Cardiac ventricle fibroblast (primary cell): ENCODE results near the gene COL6A3. TPM values are rescaled to one million over a fixed set of nuclear protein-coding genes. Genes with fewer than 3 reads are reported as not detected.

Experiments
- total RNA-seq: library from RNA; depleted of rRNA; stranded (reverse); fragments of >200 nt; gene quantifications from 2 replicates; pipeline ENCODE4 v1.2.3, GENCODE V29; 2015

The COL6A3 gene
- 5,410 TPM in 2 replicates for total RNA-seq

DNA sequence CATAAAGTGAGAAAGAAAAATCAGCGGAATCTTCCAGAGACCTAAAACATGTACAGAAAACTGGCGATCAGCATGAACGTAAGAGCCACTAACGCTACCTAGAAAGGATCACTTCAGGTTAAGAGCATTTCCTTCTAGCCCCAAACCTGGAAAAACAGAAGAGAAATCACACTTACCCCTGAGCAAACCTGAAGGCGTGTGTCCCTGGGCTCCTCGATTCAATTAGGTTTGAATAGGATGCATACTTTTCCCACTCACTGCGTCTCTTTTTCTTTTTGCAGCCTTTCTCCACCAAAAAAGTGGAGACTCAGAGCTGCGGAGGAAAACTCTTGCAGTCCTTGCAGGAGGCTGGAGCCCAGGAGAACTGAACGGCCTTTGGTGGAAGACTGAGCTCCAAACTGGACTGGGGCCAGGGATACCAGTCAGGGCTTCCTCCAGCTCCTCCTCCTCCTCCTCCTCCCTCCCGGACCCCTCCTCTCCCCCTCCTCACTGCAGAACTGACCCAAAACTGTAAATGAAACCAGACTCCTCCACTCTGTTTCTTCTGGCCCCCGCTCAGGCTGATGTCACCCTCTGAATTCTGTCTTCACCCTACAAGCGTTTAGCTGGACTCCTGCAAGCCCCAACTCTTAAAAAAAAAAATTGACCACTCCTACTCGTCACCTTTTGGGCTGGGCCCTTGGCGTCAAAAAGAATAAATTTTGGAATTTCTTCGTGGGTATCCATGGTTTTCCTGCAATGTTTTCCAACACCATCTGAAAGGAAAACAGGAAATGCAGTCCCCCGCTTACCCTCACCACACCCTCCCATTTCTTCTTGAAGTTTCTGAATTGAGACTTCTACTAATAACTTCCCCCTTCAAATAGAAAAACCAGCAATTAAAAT, at the start of gene COL6A3:
TSS of gene COL6A3 (minus strand) at position 388 of the 885 bp plus-strand sequence. CDS start 17,347 bp downstream, outside the sequence.

Other genes with a start within 250 kb of the COL6A3 start
- 6.3 and 11.2 TPM in 2 replicates for gene MLPH, start 73.1 kb upstream of the COL6A3 start, total RNA-seq
- not detected in 2 replicates for gene PRLH, start 152.4 kb upstream of the COL6A3 start, total RNA-seq
- gene RAB17, start 176.6 kb upstream of the COL6A3 start, total RNA-seq: 0.34 and 0.81 TPM in 2 replicates
- 30.7 and 33.2 TPM in 2 replicates for gene LRRFIP1, start 213.4 kb upstream of the COL6A3 start, total RNA-seq